Stimulated activated CD8-positive, alpha-beta memory T cell treated with anti-CD3 and anti-CD28 coated beads, Interleukin-15, amount 100 ng/mL, for 48 hours (primary cell): Measurements from ENCODE around the gene PRKN.
"Not testable (repeated sequence)": the region's sequence is repeated elsewhere in the genome, so short reads cannot be mapped to it uniquely, and the experiment has no call there.

ENCODE experiments used
- DNase-seq, 2 donors: peaks; one replicate each; pipeline ENCODE4 v3.0.0-alpha.2; 2020; ENCODE audit warnings: low read depth in 2 of 2

The PRKN gene

GRCh38 chr6:162448294-162448693, 279.3 kb downstream of the PRKN start:
- DNase-seq, result no peak

DNA sequence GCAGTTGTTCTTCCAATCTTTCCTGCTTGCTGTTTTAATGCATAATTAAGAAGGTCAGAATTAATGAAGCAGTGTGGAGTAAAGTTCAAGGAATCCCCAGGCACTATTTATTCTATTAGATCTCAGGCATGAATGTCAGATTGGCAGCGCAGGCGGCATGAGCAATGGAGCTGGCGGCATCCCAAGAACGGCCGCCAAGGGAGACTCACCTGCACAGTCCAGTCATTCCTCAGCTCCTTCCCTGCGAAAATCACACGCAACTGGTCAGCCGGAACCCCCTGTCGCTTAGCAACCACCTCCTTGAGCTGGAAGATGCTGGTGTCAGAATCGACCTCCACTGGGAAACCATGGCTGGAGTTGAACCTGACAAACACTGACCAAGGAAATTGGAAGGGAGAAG, 284.5 kb downstream of the PRKN start:
- DNase-seq, result no peak

DNA sequence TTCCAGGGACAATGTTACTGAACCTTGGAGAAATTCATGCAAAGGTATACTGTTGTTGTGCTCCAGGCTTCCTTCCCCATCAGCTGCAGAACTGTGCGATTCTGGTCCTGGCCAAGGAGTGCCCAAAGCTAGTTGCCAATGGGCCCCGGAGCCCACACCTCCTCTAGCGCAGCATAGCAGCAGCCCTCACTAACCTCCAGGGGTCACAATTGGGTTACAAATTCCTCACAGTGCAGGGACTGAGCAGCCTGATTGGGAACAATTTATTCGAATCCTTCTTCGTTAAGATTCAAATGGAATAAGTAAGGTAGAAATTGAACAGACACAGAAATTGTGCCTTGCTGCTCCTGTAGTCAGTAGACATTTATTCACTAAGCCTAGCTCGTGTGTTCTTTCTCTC, 284.9 kb downstream of the PRKN start:
- no peak for DNase-seq

DNA sequence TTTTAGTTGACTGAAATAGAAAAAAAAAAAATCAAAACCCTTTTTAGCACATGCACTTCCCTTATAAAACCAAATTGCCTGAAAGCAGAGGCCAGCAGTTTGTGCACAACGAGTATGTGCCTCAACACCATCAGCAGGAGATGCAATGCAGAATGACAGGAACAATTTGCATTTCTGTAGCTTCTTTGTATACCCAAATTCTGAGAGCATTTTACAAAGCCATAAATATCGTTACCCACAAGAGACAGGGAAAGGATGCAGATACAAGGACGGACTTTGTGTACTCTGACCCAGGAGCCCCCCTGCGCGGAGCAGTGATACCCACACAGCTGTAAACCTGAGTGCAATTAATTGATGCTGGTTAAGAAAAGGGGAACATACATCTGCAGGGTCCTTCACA, 285.6 kb downstream of the PRKN start:
- no peak for DNase-seq

- DNase-seq, result no peak
Measured at GRCh38 chr6:162438980-162439379, 288.6 kb downstream of the PRKN start.

GRCh38 chr6:162435071-162435470, 292.5 kb downstream of the PRKN start:
- no peak for DNase-seq

DNA sequence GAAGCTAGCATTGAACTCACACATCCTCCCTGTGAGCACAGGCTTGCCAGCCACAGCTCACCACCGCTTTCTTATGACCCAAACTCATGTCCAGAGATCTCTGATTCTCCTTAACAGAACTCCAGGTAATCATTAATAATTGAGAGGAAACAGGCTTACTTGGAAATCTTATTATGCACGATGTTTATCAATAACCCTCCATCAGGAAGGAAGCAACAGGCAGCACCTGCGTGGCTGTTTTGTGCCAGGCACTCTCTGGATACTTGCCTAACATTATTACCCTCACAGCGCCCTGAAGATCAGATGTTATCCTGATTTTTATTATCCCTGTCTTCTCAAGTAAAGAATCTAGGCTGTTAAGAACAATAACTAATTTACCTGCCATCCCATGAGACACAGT, 306.6 kb downstream of the PRKN start:
- DNase-seq, result no peak

DNA sequence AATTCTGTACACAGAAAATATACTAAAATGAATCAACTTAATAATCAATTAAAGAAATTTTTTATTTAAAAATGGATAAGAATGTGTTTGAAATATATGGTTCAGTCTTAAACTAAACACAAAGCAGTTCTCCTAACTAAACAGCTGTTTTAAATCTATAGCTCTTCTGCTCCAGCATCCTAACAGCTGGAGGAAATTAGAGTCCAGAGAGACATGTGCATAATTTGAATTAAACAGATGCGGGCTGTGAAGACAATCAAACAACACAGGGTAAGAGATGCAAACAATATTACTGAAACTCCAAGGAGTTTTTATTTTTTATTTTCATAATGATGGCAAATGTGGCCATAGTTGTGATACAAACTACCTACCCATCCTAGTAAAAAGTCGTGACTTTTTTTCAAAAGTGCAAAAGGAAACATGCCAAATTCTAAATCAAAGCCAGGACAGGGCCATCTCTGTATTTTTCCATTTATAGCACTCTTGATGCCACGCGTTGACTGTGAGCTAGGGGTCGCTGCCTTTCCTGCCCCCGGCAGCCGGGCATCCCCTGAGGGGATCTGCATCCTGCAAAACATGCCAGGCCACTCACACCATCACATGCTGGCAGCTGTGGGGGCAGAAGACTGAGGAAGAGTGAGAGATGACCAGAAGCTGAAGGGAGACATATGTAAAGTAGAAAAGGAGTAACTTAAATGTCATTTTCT, 310.6 kb downstream of the PRKN start:
- no peak for DNase-seq

- no peak for DNase-seq
Measured at GRCh38 chr6:162416307-162416706, 311.3 kb downstream of the PRKN start.

- DNase-seq, result no peak
Measured at GRCh38 chr6:162409741-162410691, 317.6 kb downstream of the PRKN start.

- no peak for DNase-seq
Measured at GRCh38 chr6:162408826-162409535, 318.6 kb downstream of the PRKN start.

GRCh38 chr6:162404951-162405350, 322.6 kb downstream of the PRKN start:
- no peak for DNase-seq

DNA sequence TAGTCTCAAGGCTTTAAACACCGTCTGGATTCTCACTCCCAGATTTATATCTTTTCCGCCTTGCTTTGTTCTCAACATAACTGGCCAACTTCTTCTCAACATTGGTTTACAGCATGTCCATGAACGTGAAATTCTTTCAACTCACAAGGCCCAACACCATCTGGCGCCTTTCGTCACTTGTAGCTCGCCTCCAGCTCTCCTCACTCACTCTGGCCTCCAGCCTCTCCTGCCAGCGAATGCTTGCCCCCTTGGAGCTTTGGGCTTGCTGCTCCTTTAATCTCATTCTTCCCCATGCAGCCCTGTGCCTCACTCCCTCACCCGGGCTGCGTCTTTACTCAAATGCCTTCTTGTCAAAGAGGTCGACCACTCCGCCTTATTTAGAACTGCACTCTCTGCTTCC, 324.5 kb downstream of the PRKN start:
- DNase-seq, result no peak

DNA sequence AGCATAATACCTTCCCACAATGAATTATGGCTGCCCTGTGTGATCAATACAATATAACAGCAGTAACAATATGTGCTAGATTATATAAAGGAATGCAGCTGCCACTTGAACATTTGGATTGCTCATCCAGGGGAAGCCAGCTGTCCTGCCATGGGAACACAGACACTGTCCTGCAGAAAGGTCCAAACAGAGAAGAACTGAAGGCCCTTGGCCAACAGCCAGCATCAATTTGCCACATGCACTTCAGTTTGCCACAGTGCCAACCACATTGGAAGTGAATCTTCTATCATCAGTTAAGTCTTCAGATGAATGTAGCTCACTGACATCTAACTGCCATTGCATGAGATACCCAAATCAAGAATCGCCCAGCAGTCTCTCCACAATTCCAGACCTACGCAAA, 332.4 kb downstream of the PRKN start:
- no peak for DNase-seq

DNA sequence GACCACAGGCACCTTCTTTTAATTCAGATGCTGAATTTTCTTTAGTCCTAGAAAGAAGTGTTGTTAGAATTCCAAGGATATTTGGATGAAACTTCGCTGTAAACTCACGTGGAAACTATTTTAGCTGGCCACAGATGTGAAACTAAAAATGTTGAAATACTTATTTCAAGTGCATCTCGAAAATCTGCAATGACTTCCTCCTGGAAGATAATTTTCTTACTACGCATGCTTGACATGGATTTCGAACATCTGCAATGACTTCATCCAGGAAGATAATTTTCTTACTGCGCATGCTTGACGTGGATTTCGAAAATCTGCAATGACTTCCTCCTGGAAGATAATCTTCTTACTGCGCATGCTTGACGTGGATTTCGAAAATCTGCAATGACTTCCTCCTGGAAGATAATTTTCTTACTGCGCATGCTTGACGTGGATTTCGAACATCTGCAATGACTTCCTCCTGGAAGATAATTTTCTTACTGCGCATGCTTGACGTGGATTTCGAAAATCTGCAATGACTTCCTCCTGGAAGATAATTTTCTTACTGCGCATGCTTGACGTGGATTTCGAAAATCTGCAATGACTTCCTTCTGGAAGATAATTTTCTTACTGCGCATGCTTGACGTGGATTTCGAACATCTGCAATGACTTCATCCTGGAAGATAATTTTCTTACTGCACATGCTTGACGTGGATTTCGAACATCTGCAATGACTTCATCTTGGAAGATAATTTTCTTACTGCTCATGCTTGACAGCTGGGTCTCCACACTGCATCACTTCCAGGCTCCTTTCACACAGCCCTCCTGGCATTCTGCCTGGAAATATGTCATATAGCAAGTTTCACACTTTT, 336.4 kb downstream of the PRKN start:
- not testable (repeated sequence) for DNase-seq

- no peak for DNase-seq
Measured at GRCh38 chr6:162389343-162390085, 338.1 kb downstream of the PRKN start.

DNA sequence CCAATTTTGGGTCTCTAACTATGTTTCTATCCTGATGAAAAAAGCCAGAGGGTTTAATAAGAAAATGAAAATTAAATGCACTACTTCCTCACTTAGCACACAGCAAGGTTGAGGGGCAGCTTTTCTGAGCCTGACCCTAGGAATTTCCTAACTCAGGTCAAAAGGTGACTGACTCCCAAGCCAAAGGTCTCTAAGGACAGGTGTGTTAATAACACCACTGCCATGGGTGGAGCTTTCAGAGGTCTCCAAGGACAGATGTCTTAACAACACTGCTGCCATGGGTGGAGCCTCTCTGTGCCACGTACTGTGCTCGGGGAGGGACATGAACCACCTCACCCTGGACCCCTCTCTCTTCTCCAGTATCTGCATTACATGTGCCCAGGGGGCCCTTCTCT, 339.2 kb downstream of the PRKN start:
- no peak for DNase-seq

DNA sequence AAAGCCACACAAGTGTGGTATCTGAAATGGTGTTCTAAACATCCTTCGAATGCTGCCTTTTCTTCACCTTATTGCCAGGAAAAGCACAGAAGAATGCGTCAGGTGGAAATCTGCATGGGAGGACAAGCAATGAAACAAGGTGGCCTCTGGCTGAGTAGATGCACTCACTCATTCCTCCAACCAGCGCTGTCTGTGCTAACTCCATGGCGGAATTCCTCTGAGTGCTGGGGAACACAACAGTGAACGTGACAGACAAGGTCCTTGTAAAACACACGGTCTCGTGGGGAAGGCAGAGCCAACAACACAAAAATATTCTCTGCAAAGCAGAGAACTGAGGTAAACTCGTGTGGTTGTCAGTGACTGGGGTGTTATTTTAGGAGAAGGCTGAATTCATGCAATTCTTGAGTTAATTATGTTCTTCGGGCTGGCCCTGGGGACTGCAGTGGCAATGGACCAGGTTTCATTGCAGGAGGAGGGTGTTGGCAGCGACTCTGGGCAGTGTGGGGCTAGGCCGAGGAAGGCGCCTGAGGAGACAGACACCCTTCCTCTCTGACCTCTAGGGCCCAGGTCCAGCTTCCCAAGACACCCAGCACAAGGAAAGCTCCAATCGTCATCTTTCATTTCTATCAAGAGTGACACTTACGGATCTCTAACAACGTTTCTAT, 339.7 kb downstream of the PRKN start:
- no peak for DNase-seq

DNA sequence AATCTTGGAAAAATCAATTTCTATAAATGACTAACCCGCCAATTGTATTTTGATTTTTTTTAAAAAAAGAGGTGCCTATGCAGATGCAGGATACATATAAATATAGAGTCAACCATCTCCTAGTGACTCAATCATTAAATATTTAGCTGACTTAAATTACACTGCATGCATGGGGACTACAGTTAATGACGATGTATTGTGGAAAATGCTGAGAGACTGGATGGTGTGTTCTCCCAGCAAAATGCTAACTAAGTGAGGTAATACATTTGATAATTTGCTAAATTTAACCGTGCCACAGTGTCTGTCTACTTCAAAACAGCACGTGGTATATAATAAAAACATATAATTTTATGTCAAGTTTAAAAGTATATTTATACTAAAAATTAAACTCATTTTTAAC, 341.6 kb downstream of the PRKN start:
- DNase-seq, result no peak

GRCh38 chr6:162379757-162380409, 347.7 kb downstream of the PRKN start:
- no peak for DNase-seq
